Upper lobe of left lung (tissue), 4 donors: ENCODE measurements around the gene TTLL5.

ENCODE experiments used
- CTCF ChIP-seq, 6 experiments: fragments of 450-650 bp in 4 of 6; fragments of 200-600 bp in 2 of 6; sonication (generic) in 2 of 6; IDR thresholded peaks; one replicate each; pipeline ENCODE4 v1.5.1; 2016 to 2019; ENCODE audit warnings: antibody characterized with exemption in 6 of 6
- EP300 ChIP-seq, 4 donors: sonication (generic); formaldehyde crosslinking; IDR thresholded peaks; one replicate each; pipeline ENCODE4 v1.5.1; 2017; ENCODE audit warnings: antibody characterized with exemption in 4 of 4, control low read depth in 2 of 4
- POLR2A ChIP-seq, 4 donors: fragments of 450-650 bp; IDR thresholded peaks; one replicate each; pipeline ENCODE4 v1.5.1; 2016 to 2017; ENCODE audit warnings: antibody characterized with exemption in 4 of 4, mild to moderate bottlenecking in 2 of 4
- POLR2AphosphoS5 ChIP-seq, 2 donors: sonication (generic); formaldehyde crosslinking; IDR thresholded peaks; one replicate each; pipeline ENCODE4 v1.5.1; 2017; ENCODE audit warnings: antibody characterized with exemption in 2 of 2

DNA sequence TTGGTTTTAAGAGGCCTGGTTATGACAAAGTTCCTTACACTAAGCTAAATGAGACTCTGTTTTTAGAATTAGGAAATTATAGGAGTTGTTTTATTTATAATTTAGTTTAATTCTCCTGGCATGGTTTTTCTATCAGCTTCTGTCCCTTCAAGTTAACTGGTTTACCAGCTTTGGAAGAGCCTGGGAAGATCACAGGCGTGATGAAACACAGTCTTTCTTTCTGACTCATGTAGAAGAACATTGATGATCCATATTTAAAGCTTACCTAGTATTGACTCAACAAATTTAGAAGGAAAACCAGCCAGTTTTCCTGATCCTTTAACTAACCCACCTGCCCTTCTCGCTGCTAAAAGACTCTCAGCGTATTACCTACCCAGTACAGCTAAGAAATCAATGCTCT lies 165.6 kb downstream of the TTLL5 start:
- TF ChIP-seq CTCF (IDR thresholded peaks at IDR 0.05) (no peak), POLR2AphosphoS5 (IDR thresholded peaks at IDR 0.05) (no peak), EP300 (IDR thresholded peaks at IDR 0.05) (no peak), POLR2A (IDR thresholded peaks at IDR 0.05) (no peak)
